Measurements from ENCODE around the gene SLC6A2.

Gene SLC6A2

DNA sequence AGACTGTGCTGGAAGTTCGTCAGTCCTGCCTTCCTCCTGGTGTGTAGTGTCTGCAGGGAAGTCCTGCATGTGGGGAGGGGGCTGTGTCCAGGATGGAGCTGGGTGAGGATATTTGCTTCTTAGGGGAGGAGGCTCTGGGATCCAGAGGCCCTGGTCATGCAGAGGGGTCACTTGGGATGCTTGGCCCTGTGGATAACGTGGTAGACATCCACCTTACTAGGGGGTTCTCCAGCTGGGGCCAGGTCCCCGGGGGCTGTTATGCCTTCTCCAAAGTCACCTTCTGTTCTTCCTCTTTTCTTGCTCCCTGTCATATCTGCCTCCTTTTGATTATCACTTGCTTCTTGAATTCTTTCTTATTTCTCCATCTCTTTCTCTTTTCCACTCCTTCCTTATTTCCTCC is 43.8 kb downstream of the SLC6A2 start:
- DNase-seq (ENCODE audit: low read depth), result no peak
- no peak for TF ChIP-seq CTCF (IDR thresholded peaks at IDR 0.05; ENCODE audit: control insufficient read depth, extremely low read depth, insufficient read depth)
- H3K4me3 ChIP-seq (ENCODE audit: low read depth, low read length), result no peak overlapping the region

DNA sequence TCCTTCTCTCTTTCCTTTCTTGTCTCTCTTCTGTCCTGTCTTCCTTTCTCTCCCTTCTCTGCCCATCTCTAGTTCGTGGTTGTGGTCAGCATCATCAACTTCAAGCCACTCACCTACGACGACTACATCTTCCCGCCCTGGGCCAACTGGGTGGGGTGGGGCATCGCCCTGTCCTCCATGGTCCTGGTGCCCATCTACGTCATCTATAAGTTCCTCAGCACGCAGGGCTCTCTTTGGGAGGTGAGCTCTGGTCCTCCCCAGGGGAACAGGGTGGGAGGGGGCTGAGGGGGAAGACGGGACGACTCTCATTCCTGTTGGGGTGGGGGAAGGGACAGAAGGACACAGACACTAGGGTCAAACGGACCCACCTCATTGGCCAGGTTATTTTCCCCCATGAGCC is 44.3 kb downstream of the SLC6A2 start:
- TF ChIP-seq CTCF (IDR thresholded peaks at IDR 0.05; ENCODE audit: control insufficient read depth, extremely low read depth, insufficient read depth), result no peak
- no peak overlapping the region for H3K4me3 ChIP-seq (ENCODE audit: low read depth, low read length)
- no peak for DNase-seq (ENCODE audit: low read depth)

- no peak overlapping the region for H3K4me3 ChIP-seq (ENCODE audit: low read depth, low read length)
- TF ChIP-seq CTCF (IDR thresholded peaks at IDR 0.05; ENCODE audit: control insufficient read depth, extremely low read depth, insufficient read depth), result no peak
These were observed 45.2 kb downstream of the SLC6A2 start for GRCh38 chr16:55700961-55701360.

GRCh38 chr16:55701442-55702319 is 45.9 kb downstream of the SLC6A2 start:
- peak; percentile 76 for TF ChIP-seq CTCF (IDR thresholded peaks at IDR 0.05; ENCODE audit: control insufficient read depth, extremely low read depth, insufficient read depth)
- no peak overlapping the region for H3K4me3 ChIP-seq (ENCODE audit: low read depth, low read length)
- DNase-seq (ENCODE audit: low read depth), result peak; percentile 7

More at GRCh38 chr16:55700961-55701360, 45.2 kb downstream of the SLC6A2 start:
- no peak for DNase-seq (ENCODE audit: low read depth)

GRCh38 chr16:55703003-55704001 is 47.5 kb downstream of the SLC6A2 start:
- H3K4me3 ChIP-seq (ENCODE audit: low read depth, low read length), result no peak overlapping the region
- peak; percentile 62 for TF ChIP-seq CTCF (IDR thresholded peaks at IDR 0.05; ENCODE audit: control insufficient read depth, extremely low read depth, insufficient read depth)
- peak; percentile 32 for DNase-seq (ENCODE audit: low read depth)

- no peak for DNase-seq (ENCODE audit: low read depth)
- no peak for TF ChIP-seq CTCF (IDR thresholded peaks at IDR 0.05; ENCODE audit: control insufficient read depth, extremely low read depth, insufficient read depth)
- H3K4me3 ChIP-seq (ENCODE audit: low read depth, low read length), result no peak overlapping the region
These were observed 51.1 kb downstream of the SLC6A2 start for GRCh38 chr16:55706739-55707384.
